Endothelial cell of umbilical vein (primary cell): ENCODE measurements around the gene ZNF384. TPM values are rescaled to one million over a fixed set of nuclear protein-coding genes. Genes with fewer than 3 reads are reported as not detected.

ENCODE experiments used
- BruUV-seq: library from RNA; stranded (reverse); fragments of 400-500 nt; replicated peaks from 2 replicates; lab custom pipeline; 2021; lab: Mats Ljungman, UMichigan
- CTCF ChIA-PET: fragments of 300-600, 350-600 bp; sonication (Branson Sonifier 250); formaldehyde crosslinking; loops from one replicate; lab custom pipeline; 2021; ENCODE audit warnings: antibody characterized with exemption, inconsistent platforms; lab: Charles Lee
- POLR2A ChIA-PET: fragments of 300-600, 350-600 bp; sonication (Branson Sonifier 250); formaldehyde crosslinking; loops from one replicate; lab custom pipeline; 2021; ENCODE audit warnings: antibody characterized with exemption, inconsistent platforms; lab: Charles Lee
- DNase-seq: peaks from one replicate; pipeline ENCODE4 v3.0.0-alpha.2; 2011; ENCODE audit warnings: low read depth, low spot score
- FAIRE-seq: peaks from 2 replicates; lab custom pipeline; 2011; peaks lifted over from hg19 to GRCh38; lab: Jason Lieb, UNC
- H2AFZ ChIP-seq: 2 replicates; pipeline ENCODE4 v1.6.0; 2012; ENCODE audit warnings: low read depth, low read length, control low read depth, inconsistent platforms
- H3K27ac ChIP-seq: 2 replicates; pipeline ENCODE4 v1.5.1; 2011; ENCODE audit warnings: low read depth, mild to moderate bottlenecking, control low read depth, low read length, moderate library complexity; ENCODE audit not compliant: insufficient read depth
- H3K27me3 ChIP-seq, 2 experiments: 2 replicates each; pipeline versions ENCODE4 v1.6.0 to v1.6.1; 2011; ENCODE audit warnings: low read length in 2 of 2, mixed read lengths in 1 of 2; ENCODE audit not compliant: control insufficient read depth in 2 of 2, insufficient read depth in 2 of 2
- H3K36me3 ChIP-seq, 2 experiments: 2 replicates in 1 of 2; 3 replicates in 1 of 2; pipeline ENCODE4 v1.5.1; 2011; ENCODE audit warnings: low read length in 2 of 2, mild to moderate bottlenecking in 1 of 2, moderate library complexity in 1 of 2; ENCODE audit not compliant: control insufficient read depth in 2 of 2, insufficient read depth in 2 of 2; ENCODE audit errors: extremely low read depth in 1 of 2
- H3K4me1 ChIP-seq: 3 replicates; pipeline ENCODE4 v1.5.1; 2011; ENCODE audit warnings: mild to moderate bottlenecking, low read length; ENCODE audit not compliant: control insufficient read depth, insufficient read depth; ENCODE audit errors: extremely low read depth
- H3K4me2 ChIP-seq: 2 replicates; pipeline ENCODE4 v1.6.1; 2011; ENCODE audit warnings: low read length, control low read depth, mixed read lengths; ENCODE audit not compliant: insufficient read depth
- H3K4me3 ChIP-seq, 3 experiments: fragments of 200-600 bp in 1 of 3; sonication (generic), shearing (Covaris generic) in 1 of 3; replicated peaks in 1 of 3; 2 replicates each; pipeline ENCODE4 v1.5.1; 2011 to 2016; ENCODE audit warnings: control low read depth in 3 of 3, low read length in 3 of 3, mild to moderate bottlenecking in 2 of 3, inconsistent platforms in 1 of 3, low read depth in 1 of 3, moderate library complexity in 1 of 3; ENCODE audit not compliant: insufficient read depth in 1 of 3
- H3K79me2 ChIP-seq: 2 replicates; pipeline ENCODE4 v1.6.0; 2012; ENCODE audit warnings: low read length, inconsistent platforms; ENCODE audit not compliant: control insufficient read depth, insufficient read depth
- H3K9ac ChIP-seq: replicated peaks from 2 replicates; pipeline ENCODE3; 2011; ENCODE audit warnings: low read length, control low read depth; ENCODE audit not compliant: insufficient read depth; ENCODE audit errors: extremely low read depth
- H3K9me1 ChIP-seq: replicated peaks from 3 replicates; pipeline ENCODE4 v1.6.0; 2011; ENCODE audit warnings: mild to moderate bottlenecking, low read length; ENCODE audit not compliant: control insufficient read depth, insufficient read depth; ENCODE audit errors: extremely low read depth
- H3K9me3 ChIP-seq: replicated peaks from 2 replicates; pipeline ENCODE4 v1.5.1; 2012; ENCODE audit warnings: low read length, inconsistent platforms; ENCODE audit not compliant: control insufficient read depth, insufficient read depth
- H4K20me1 ChIP-seq: replicated peaks from 2 replicates; pipeline ENCODE3; 2011; ENCODE audit warnings: mild to moderate bottlenecking, low read length; ENCODE audit not compliant: control insufficient read depth, insufficient read depth; ENCODE audit errors: extremely low read depth
- CTCF ChIP-seq, 2 donors: IDR thresholded peaks; 1 replicate in 1 of 2; 2 replicates in 1 of 2; pipeline ENCODE4 v1.5.1; 2011; ENCODE audit warnings: low read length in 2 of 2, mild to moderate bottlenecking in 2 of 2, moderate library complexity in 2 of 2, control low read depth in 1 of 2, inconsistent platforms in 1 of 2, low read depth in 1 of 2; ENCODE audit not compliant: insufficient read depth in 1 of 2; ENCODE audit errors: extremely low read depth in 1 of 2
- EZH2 ChIP-seq: IDR thresholded peaks from 2 replicates; pipeline ENCODE4 v1.6.1; 2012; ENCODE audit warnings: borderline replicate concordance, low read depth, mild to moderate bottlenecking, moderate library complexity, low read length, inconsistent platforms; ENCODE audit not compliant: severe bottlenecking
- FOS ChIP-seq: IDR thresholded peaks from 2 replicates; pipeline ENCODE4 v1.6.1; 2011; ENCODE audit warnings: mild to moderate bottlenecking, low read length, moderate library complexity, borderline replicate concordance; ENCODE audit not compliant: insufficient read depth
- GATA2 ChIP-seq: IDR thresholded peaks from 2 replicates; pipeline ENCODE4 v1.7.0; 2011; ENCODE audit warnings: low read depth, mild to moderate bottlenecking, moderate library complexity, mixed read lengths, low read length; ENCODE audit not compliant: insufficient read length, insufficient read depth
- JUN ChIP-seq: IDR thresholded peaks from 2 replicates; pipeline ENCODE4 v1.6.1; 2011; ENCODE audit warnings: borderline replicate concordance, low read depth; ENCODE audit not compliant: insufficient read length, insufficient read depth
- MAX ChIP-seq: IDR thresholded peaks from 2 replicates; pipeline ENCODE4 v1.6.1; 2011; ENCODE audit not compliant: insufficient read depth, insufficient read length
- MYC ChIP-seq: IDR thresholded peaks from one replicate; pipeline ENCODE4 v1.6.1; 2011; ENCODE audit warnings: mild to moderate bottlenecking, low read depth, low read length
- POLR2A ChIP-seq: IDR thresholded peaks from 2 replicates; pipeline ENCODE4 v1.6.1; 2012; ENCODE audit warnings: low read depth, mild to moderate bottlenecking, control low read depth, low read length
- POLR2AphosphoS5 ChIP-seq: IDR thresholded peaks from 2 replicates; pipeline ENCODE4 v1.6.1; 2012; ENCODE audit warnings: low read depth, mild to moderate bottlenecking, control low read depth, low read length, moderate library complexity; ENCODE audit not compliant: insufficient read depth
- dilution Hi-C: fragments of 300-500 bp; cut with MboI; formaldehyde crosslinking; loops from one replicate; pipeline ENCODE4 v1.15.0; 2019; ENCODE audit warnings: low sequenced_read_pairs; ENCODE audit not compliant: extremely low pct_ligation_motif_present
- intact Hi-C: fragments of 100-400 bp; cut with micrococcal nuclease; formaldehyde crosslinking; loops from one replicate; pipeline ENCODE4 v1.10.0; 2022
- polyA plus RNA-seq, 4 experiments: library from polyadenylated mRNA; depleted of rRNA in 3 of 4; stranded (reverse) in 3 of 4; unstranded in 1 of 4; fragments of >200 nt; gene quantifications; 2 replicates each; pipeline versions ENCODE4 v1.2.1 to v1.2.3, GENCODE V29; 2011 to 2012; ENCODE audit warnings: missing spikeins in 1 of 4
- total RNA-seq: library from RNA; stranded (reverse); gene quantifications from 2 replicates; pipeline ENCODE4 v1.2.3, GENCODE V29; 2021

ZNF384 gene
- total and polyA plus RNA-seq, 2 donors (not counting 3 experiments of a cell fraction or from before 2014, with no cell fraction given): 52.8 to 58.3 TPM

- TF ChIP-seq FOS: no peak
- no peak for TF ChIP-seq CTCF (IDR thresholded peaks at IDR 0.05; ENCODE audit: extremely low read depth in 1 of 2, insufficient read depth in 1 of 2, low read depth in 1 of 2, low read length in 2 of 2)
- no peak for TF ChIP-seq POLR2AphosphoS5
- TF ChIP-seq EZH2: no peak
- TF ChIP-seq JUN: no peak
- TF ChIP-seq MYC: no peak
- TF ChIP-seq MAX: no peak
- TF ChIP-seq POLR2A: no peak
- TF ChIP-seq GATA2: no peak
- no peaks in the 10 kb centered on the region for H3K9me1 ChIP-seq
- dilution Hi-C loops: no loop called here
- no peak overlapping the region for H3K27ac ChIP-seq
- no peak overlapping the region for H3K4me3 ChIP-seq
- BruUV-seq: no TSS peak
- ChIA-PET POLR2A (no interaction called here), CTCF (interaction anchor here (0.8 kb wide), 1 partner anchor 34 kb away, joined by 5 read pairs; no protein-coding TSS in a partner anchor)
- H3K27me3 ChIP-seq: no peaks in the 10 kb centered on the region
- H3K9ac ChIP-seq: no peak overlapping the region
- H3K9me3 ChIP-seq: no peaks in the 10 kb centered on the region
- peaks cover 10 to 21% of the 10 kb centered on the region in 2 experiments for H3K36me3 ChIP-seq
- FAIRE-seq: no peak
- H3K4me2 ChIP-seq: no peak overlapping the region
- peaks cover 3% of the 10 kb centered on the region for H4K20me1 ChIP-seq
- no peaks in the 10 kb centered on the region for H3K4me1 ChIP-seq
- H2AFZ ChIP-seq: no peak overlapping the region
- no peaks in the 10 kb centered on the region for H3K79me2 ChIP-seq
- DNase-seq: no peak
- intact Hi-C loops: no loop called here
Observed at GRCh38 chr12:6653987-6654386, 35.2 kb downstream of the ZNF384 start.
